GM21515 (cell line): ENCODE data around the gene RAD51B.

ENCODE experiments used
- ATAC-seq: cut with Tn5 transposase; IDR thresholded peaks from one replicate; pipeline ENCODE4 v1.9.1; 2021; ENCODE audit not compliant: unreplicated experiment

Gene RAD51B

GRCh38 chr14:67889455-67889854, 69.9 kb downstream of the RAD51B start:
- no peak for ATAC-seq

DNA sequence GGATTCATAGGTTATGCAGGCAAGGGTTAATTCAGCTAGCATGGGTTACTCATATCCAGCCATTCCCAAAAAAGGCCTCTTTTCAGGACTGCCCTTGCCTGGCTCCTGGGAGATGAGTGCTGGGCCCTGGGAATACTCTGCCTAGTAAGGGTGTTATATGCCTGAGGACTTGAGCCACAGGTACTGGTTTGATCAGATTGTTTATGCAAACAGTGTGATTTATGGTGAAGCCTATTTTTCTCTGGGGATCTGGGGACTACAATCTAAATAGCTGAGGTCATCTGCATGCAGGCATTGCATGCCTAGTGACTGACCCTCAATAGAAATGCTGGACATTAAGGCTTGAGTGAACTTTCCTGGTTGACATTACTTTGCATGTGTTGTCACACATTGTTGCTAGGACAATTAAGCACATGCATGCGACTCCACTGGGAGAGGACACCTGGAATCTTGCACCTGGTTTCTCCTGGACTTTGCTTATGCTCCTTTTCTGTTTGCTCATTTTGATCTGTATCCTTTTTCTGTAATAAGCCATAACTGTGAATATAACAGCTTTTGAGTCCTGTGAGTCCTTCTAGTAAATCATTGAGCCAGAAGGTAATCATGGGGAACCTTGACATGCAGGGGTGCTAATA, 73.0 kb downstream of the RAD51B start:
- no peak for ATAC-seq

GRCh38 chr14:67900231-67900630, 80.7 kb downstream of the RAD51B start:
- no peak for ATAC-seq

DNA sequence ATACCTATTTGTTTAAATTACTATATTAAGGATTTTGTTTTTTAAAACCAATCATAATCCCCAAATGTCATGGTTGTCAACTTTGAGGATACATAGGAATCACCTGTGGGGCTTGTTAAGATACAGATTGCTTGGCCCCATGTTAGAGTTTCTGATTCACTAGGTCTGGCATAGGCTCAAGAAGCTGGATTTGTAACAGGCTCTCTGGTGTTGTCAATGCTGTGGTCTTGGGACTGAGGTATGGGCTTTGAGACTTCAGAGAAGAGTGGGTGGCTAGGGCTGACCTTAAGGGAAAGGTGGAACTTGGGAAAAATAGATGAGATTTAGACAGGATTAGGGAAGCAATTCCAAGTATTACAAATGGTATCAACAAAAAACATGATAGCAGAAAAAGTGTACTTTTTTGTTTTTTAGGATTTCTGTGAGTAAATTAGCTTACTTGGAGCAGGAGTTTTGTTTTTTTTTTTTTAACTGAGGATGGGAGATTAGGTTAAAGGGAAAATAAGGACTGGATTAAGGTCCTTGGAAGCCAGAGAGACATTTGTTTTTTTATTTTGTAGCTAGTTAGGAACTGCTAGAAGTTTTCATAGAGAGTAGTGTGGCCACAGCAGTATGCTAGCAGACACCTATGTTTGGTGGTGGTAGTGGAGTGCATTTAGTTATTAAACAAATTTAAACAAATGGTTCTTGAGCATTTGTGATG, 88.6 kb downstream of the RAD51B start:
- ATAC-seq = no peak

DNA sequence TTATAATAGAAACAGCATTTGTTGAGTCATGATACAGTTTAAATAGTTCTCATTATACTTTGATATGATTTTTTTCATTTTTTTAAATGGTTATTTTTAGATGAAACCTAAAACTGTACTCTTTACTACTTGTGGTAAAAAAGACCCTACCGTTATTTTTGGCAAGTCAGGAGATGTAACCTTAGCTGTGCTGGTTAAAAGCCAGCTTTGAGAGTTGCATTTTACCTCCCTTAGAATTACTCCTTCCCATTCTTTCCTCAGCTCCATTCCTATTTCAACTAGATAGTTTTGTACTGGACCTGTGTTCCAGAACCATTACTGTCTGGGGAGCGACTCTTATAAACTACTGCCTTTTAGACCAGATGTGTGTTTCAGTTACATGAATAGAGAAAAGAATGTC, 92.0 kb downstream of the RAD51B start:
- no peak for ATAC-seq

DNA sequence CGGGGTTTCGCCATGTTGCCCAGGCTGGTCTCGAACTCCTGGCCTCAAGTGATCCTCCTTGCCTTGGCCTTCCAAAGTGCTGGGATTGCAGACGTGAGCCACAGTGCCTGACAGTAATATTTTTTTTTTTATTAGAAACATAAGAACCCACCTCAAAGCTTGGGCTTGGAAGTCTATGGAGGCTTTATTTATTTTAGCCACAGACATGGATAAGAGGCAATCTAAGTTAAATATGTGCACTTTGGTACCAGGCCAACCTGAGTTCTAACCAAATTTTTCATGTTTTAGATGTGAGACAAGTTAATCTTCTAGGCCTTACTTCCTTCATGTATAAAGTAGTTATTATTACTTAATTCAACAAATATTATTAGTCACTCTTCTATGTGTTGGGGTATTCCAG, 96.9 kb downstream of the RAD51B start:
- no peak for ATAC-seq

GRCh38 chr14:67917006-67917405, 97.4 kb downstream of the RAD51B start:
- ATAC-seq = no peak

- ATAC-seq = no peak
Measured at GRCh38 chr14:67918838-67919237, 99.3 kb downstream of the RAD51B start.

DNA sequence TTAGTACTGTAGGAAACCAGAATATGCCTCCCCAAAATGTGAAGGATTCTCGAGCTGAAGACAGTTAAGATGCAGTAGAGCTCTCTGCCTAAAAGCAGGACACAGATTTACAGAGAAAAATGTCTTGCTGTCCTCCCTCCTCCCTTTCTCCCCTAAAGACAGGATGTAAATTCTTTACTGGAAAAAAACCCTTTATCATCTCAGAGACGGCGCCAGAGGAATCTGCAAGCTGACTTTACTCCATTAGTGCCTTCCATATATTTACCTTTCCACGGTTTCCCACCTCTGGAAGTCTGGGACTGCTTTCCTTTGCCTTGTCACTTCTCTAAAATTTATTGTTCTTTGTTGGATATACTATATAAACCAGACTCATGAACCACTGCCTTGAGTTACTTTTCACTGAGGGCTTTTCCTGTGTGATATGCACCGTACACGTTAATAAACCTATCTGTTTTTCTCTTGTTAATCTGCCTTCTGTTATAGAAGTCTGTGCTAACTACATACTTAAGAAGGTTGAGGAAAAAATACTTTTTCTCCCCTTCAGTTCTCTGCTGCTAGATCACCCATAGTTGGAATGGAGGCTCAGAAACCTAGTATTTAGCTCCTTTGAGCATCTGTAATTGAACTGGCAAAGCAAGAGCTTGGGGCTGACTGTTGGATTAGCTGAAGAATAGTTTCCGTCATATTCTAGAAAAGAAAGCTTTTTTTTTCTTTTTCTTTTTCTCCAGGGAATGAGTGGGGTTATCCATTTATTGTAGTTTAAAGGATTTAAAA, 99.9 kb downstream of the RAD51B start:
- no peak for ATAC-seq

DNA sequence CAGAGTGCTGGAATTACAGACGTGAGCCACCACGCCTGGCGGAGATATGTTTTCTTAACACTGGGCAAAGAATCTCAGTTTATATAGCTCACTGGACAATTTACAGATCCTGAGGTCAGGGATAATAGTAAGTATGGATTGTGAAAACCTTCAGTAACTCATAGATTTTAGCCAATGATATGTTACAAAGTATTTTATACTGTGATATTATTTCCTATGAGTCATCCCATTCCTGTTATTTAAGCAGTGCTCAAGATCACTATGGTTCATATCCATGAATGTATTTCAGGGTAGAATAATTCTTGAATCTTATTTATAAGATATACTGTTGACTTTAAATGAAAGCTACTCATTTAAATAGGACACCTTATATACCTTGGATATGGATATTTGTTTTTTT, 107.2 kb downstream of the RAD51B start:
- no peak for ATAC-seq

DNA sequence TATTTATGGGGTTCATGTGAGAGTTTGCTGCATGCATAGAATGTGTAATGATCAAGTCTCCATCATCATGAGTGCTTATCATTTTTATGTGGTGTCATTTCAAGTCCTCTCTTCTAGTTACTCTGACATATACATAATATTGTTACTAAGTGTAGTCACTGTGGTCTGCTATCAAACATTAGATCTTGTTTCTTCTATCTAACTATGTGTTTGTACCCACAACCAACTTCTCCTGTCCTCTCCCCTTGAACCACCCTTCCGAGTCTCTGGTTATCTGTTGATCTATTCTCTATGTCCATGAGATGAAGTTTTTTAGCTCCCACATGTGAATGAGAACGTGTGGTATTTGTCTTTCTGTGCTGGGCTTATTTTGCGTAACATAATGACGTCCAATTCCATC, 107.7 kb downstream of the RAD51B start:
- ATAC-seq = no peak

GRCh38 chr14:67928375-67928774, 108.8 kb downstream of the RAD51B start:
- no peak for ATAC-seq

- no peak for ATAC-seq
Measured at GRCh38 chr14:67932708-67933246, 113.2 kb downstream of the RAD51B start.

GRCh38 chr14:67933266-67933665, 113.7 kb downstream of the RAD51B start:
- ATAC-seq = no peak

GRCh38 chr14:67934087-67934486, 114.5 kb downstream of the RAD51B start:
- ATAC-seq = no peak

- no peak for ATAC-seq
Measured at GRCh38 chr14:67934862-67935261, 115.3 kb downstream of the RAD51B start.

DNA sequence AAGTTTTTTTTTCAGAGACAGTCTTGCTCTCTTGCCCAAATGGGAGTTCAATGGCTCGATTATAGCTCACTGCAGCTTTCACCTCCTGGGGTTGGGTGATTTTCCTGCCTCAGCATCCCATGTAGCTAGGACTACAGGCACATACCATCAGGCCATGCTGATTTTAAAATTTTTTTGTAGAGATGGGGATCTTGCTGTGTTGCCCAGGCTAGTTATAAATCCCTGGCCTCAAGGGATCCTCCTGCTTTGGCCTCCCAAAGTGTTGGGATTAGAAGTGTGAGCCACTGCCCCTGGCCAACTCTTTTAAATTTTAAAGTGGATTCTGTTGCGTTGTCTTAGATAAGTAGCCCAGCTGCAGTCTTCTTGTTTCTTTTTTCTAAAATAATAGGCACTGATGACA, 115.8 kb downstream of the RAD51B start:
- no peak for ATAC-seq

DNA sequence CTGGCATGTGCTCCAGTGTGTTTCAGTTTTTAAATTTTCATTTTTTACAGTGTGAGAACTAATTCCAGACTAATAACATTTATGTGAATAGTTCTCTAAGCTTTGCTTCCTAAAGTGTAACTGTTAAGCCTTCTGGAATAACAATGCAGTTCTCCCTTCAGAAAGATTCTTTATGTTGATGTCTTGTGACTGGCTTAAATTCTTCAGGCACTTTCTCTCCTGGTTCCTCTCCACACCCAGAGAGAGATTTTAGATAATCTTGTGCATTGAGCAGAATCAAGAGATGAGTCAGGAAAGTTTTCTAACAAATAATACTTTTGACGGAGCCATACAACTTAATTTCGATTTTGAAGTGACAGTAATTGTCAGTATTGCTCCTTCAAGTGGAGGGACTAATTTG, 118.5 kb downstream of the RAD51B start:
- ATAC-seq = no peak

GRCh38 chr14:67940486-67941455, 121.2 kb downstream of the RAD51B start:
- ATAC-seq = no peak

DNA sequence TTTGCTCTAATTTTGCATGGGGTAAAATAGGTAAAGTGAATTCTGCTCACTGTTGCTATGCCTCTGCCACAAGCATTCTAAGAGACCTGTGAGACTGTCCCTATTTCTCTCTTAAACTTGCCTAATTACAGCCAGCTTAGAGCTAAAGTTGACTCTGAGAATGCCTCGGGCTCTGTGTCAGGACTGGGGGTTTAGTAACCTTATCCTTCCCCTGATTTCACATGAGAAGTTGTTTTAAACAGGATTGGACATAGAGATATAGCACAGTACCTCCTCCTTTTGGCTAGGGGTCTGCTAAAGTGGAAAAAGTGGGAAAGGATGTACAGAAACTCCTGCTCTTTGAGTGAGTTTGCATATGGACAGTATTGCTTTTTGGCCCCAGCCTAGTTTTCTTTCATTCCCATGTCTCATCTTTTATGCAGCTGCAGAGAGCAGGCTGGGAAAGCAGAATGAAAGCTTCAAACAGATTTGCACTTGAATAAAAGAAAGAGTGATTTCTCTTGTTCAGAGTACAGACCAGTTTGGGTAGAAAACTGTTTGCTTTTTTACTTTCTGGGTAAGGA, 122.0 kb downstream of the RAD51B start:
- ATAC-seq = no peak
